ENCODE measurements around the gene ZDHHC3.
A peak's percentile ranks its signal among the peaks of the same experiment; 100 is the strongest.

ZDHHC3 gene

DNA sequence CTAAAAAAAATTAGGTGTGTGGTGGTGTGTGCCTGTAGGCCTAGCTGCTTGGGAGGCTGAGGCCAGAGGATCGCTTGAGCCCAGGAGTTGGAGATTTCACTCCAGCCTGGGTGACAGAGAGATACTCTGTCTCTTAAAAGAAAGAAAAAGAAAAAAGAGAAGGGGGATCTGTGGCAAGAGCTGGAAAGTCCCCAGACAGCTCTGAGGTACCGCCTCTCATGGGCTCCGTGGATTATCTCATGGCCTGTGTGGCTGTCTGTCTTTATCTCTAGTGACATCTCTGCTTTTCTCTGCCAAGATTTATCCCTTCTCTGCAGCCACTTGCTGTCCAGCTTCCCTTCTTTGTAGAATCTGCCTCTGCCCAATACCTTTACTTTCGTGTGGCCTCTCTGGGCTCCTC is 5.8 kb upstream of the ZDHHC3 start:
- H3K4me3 ChIP-seq (replicated peaks; ENCODE audit: insufficient read depth, low read length) = no peak overlapping the region
- no peak for DNase-seq (ENCODE audit: low read depth in 1 of 2, low spot score in 1 of 2)
- no peak overlapping the region for H3K27ac ChIP-seq (replicated peaks)
- TF ChIP-seq SPI1 (IDR thresholded peaks at IDR 0.05; ENCODE audit: borderline replicate concordance, low read depth) (no peak), GABPA (IDR thresholded peaks at IDR 0.05; ENCODE audit: low read depth) (no peak), POLR2AphosphoS5 (IDR thresholded peaks at IDR 0.05; ENCODE audit: low read depth) (0 out of 2 replicates have a peak, but pooled peaks have one; percentile 15)
- TF ChIP-seq, protein P1, sequence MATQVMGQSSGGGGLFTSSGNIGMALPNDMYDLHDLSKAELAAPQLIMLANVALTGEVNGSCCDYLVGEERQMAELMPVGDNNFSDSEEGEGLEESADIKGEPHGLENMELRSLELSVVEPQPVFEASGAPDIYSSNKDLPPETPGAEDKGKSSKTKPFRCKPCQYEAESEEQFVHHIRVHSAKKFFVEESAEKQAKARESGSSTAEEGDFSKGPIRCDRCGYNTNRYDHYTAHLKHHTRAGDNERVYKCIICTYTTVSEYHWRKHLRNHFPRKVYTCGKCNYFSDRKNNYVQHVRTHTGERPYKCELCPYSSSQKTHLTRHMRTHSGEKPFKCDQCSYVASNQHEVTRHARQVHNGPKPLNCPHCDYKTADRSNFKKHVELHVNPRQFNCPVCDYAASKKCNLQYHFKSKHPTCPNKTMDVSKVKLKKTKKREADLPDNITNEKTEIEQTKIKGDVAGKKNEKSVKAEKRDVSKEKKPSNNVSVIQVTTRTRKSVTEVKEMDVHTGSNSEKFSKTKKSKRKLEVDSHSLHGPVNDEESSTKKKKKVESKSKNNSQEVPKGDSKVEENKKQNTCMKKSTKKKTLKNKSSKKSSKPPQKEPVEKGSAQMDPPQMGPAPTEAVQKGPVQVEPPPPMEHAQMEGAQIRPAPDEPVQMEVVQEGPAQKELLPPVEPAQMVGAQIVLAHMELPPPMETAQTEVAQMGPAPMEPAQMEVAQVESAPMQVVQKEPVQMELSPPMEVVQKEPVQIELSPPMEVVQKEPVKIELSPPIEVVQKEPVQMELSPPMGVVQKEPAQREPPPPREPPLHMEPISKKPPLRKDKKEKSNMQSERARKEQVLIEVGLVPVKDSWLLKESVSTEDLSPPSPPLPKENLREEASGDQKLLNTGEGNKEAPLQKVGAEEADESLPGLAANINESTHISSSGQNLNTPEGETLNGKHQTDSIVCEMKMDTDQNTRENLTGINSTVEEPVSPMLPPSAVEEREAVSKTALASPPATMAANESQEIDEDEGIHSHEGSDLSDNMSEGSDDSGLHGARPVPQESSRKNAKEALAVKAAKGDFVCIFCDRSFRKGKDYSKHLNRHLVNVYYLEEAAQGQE (IDR thresholded peaks at IDR 0.05; ENCODE audit: insufficient replicate concordance, low read depth) = no peak
- TF ChIP-seq, protein P2, sequence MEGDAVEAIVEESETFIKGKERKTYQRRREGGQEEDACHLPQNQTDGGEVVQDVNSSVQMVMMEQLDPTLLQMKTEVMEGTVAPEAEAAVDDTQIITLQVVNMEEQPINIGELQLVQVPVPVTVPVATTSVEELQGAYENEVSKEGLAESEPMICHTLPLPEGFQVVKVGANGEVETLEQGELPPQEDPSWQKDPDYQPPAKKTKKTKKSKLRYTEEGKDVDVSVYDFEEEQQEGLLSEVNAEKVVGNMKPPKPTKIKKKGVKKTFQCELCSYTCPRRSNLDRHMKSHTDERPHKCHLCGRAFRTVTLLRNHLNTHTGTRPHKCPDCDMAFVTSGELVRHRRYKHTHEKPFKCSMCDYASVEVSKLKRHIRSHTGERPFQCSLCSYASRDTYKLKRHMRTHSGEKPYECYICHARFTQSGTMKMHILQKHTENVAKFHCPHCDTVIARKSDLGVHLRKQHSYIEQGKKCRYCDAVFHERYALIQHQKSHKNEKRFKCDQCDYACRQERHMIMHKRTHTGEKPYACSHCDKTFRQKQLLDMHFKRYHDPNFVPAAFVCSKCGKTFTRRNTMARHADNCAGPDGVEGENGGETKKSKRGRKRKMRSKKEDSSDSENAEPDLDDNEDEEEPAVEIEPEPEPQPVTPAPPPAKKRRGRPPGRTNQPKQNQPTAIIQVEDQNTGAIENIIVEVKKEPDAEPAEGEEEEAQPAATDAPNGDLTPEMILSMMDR (IDR thresholded peaks at IDR 0.05; ENCODE audit: insufficient read depth, low read length) = no peak
- no peaks in the 10 kb centered on the region for H3K27me3 ChIP-seq (ENCODE audit: insufficient read depth, poor library complexity, severe bottlenecking)

DNA sequence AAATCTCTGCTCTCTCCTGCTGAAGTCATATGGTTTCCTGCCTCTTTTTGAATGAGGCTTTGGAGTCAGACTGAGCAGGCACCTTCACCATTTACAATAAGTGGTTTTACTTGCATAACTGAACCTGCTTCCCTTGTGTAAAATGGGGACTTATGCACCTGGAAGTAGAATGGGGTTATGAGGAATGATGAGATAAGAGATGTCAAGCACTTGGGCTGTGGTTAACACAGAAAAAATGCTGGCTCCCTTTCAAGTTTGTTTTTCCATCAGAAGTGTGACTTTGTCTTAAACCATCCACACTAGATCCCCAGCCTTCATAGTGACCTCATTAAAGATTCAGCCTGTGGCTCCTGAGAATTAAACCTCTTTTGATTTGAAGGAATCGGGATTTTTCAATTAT is 5.2 kb upstream of the ZDHHC3 start:
- H3K4me3 ChIP-seq (replicated peaks; ENCODE audit: insufficient read depth, low read length) = no peak overlapping the region
- H3K27ac ChIP-seq (replicated peaks) = no peak overlapping the region
- TF ChIP-seq, protein P1 (IDR thresholded peaks at IDR 0.05; ENCODE audit: insufficient replicate concordance, low read depth) = no peak
- TF ChIP-seq POLR2AphosphoS5 (IDR thresholded peaks at IDR 0.05; ENCODE audit: low read depth) = no peak
- TF ChIP-seq SPI1 (IDR thresholded peaks at IDR 0.05; ENCODE audit: borderline replicate concordance, low read depth) = no peak
- TF ChIP-seq, protein P2 (IDR thresholded peaks at IDR 0.05; ENCODE audit: insufficient read depth, low read length) = no peak
- no peak for TF ChIP-seq GABPA (IDR thresholded peaks at IDR 0.05; ENCODE audit: low read depth)
- no peak for DNase-seq (ENCODE audit: low read depth in 1 of 2, low spot score in 1 of 2)
- H3K27me3 ChIP-seq (ENCODE audit: insufficient read depth, poor library complexity, severe bottlenecking) = no peaks in the 10 kb centered on the region

DNA sequence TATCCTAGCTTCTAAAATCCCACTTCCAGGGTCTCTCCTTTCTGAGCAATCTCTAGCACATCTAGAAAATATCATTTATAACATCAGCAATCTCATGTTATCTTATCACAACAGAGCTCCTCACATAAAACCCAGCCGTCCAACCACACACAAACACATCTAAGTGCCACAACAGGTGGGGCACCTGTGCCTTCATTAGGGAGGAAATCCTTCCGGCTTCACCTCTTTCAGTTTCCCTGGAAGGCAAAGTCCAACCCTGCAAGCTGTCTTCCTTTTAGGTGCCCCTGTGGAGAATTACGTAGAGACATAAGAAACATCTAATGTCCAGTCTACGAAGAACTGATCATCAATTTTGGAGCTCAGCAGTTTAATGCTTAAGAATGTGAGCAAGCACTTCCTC is 1.6 kb downstream of the ZDHHC3 start:
- Histone ChIP-seq H3K27ac (replicated peaks) (peak overlapping the region; percentile 93), H3K27me3 (ENCODE audit: insufficient read depth, poor library complexity, severe bottlenecking) (no peaks in the 10 kb centered on the region), H3K4me3 (replicated peaks; ENCODE audit: insufficient read depth, low read length) (peak overlapping the region; percentile 93)
- no peak for DNase-seq (ENCODE audit: low read depth in 1 of 2, low spot score in 1 of 2)
- TF ChIP-seq GABPA (IDR thresholded peaks at IDR 0.05; ENCODE audit: low read depth) (no peak), POLR2AphosphoS5 (IDR thresholded peaks at IDR 0.05; ENCODE audit: low read depth) (no peak), SPI1 (IDR thresholded peaks at IDR 0.05; ENCODE audit: borderline replicate concordance, low read depth) (no peak)
- TF ChIP-seq, protein P1 (IDR thresholded peaks at IDR 0.05; ENCODE audit: insufficient replicate concordance, low read depth) = no peak
- TF ChIP-seq, protein P2 (IDR thresholded peaks at IDR 0.05; ENCODE audit: insufficient read depth, low read length) = no peak
